CD8-positive, alpha-beta memory T cell (primary cell): Measurements from ENCODE around the gene CNTNAP1. TPM values are rescaled to one million over a fixed set of nuclear protein-coding genes. Genes with fewer than 3 reads are reported as not detected.

Source experiments
- CTCF ChIA-PET: fragments of 350-600 bp; sonication (Branson Sonifier 250); formaldehyde crosslinking; loops from one replicate; lab custom pipeline; 2021; ENCODE audit warnings: antibody characterized with exemption; lab: Charles Lee
- POLR2A ChIA-PET: fragments of 350-600 bp; sonication (Branson Sonifier 250); formaldehyde crosslinking; loops from one replicate; lab custom pipeline; 2021; ENCODE audit warnings: antibody characterized with exemption; lab: Charles Lee
- DNase-seq, 5 donors: peaks; one replicate each; pipeline versions ENCODE4 v3.0.0 to v3.0.0-alpha.2; 2020 to 2022; ENCODE audit warnings: mixed read lengths in 1 of 5
- H3K27ac ChIP-seq: one replicate; pipeline ENCODE4 v1.7.0; 2013; ENCODE audit warnings: low read depth, mild to moderate bottlenecking, low read length, moderate library complexity
- H3K27me3 ChIP-seq: 2 replicates; pipeline ENCODE4 v1.7.0; 2013; ENCODE audit warnings: low read length, mild to moderate bottlenecking; ENCODE audit not compliant: insufficient read depth, poor library complexity, severe bottlenecking
- H3K36me3 ChIP-seq: 2 replicates; pipeline ENCODE4 v1.7.0; 2013; ENCODE audit warnings: mild to moderate bottlenecking, low read length, moderate library complexity; ENCODE audit not compliant: insufficient read depth
- H3K4me1 ChIP-seq: 2 replicates; pipeline ENCODE4 v1.7.0; 2013; ENCODE audit warnings: mild to moderate bottlenecking, low read length, moderate library complexity; ENCODE audit not compliant: insufficient read depth
- H3K4me3 ChIP-seq: 2 replicates; pipeline ENCODE4 v1.7.0; 2013; ENCODE audit warnings: mild to moderate bottlenecking, low read length
- H3K9me3 ChIP-seq: 2 replicates; pipeline ENCODE4 v1.7.0; 2013; ENCODE audit warnings: mild to moderate bottlenecking, low read length
- H3K27ac Mint-ChIP-seq, 8 donors: one replicate each; pipeline ENCODE4 v1.8.0; 2020 to 2021; ENCODE audit warnings: mixed read lengths in 8 of 8, mild to moderate bottlenecking in 6 of 8, inconsistent platforms in 3 of 8, moderate library complexity in 3 of 8
- H3K27me3 Mint-ChIP-seq, 2 donors: one replicate each; pipeline ENCODE4 v1.8.0; 2020 to 2021; ENCODE audit warnings: mixed read lengths in 2 of 2, mild to moderate bottlenecking in 1 of 2, moderate library complexity in 1 of 2
- H3K36me3 Mint-ChIP-seq, 3 donors: one replicate each; pipeline ENCODE4 v1.8.0; 2020 to 2021; ENCODE audit warnings: mixed read lengths in 3 of 3, inconsistent platforms in 1 of 3, mild to moderate bottlenecking in 1 of 3
- H3K4me1 Mint-ChIP-seq, 3 donors: one replicate each; pipeline ENCODE4 v1.8.0; 2020 to 2021; ENCODE audit warnings: mixed read lengths in 3 of 3, inconsistent platforms in 1 of 3, mild to moderate bottlenecking in 1 of 3
- H3K4me3 Mint-ChIP-seq, 7 donors: one replicate each; pipeline ENCODE4 v1.8.0; 2020 to 2021; ENCODE audit warnings: mixed read lengths in 7 of 7, mild to moderate bottlenecking in 6 of 7, moderate library complexity in 4 of 7, inconsistent platforms in 2 of 7
- H3K9me3 Mint-ChIP-seq, 5 donors: one replicate each; pipeline ENCODE4 v1.8.0; 2020 to 2022; ENCODE audit warnings: mixed read lengths in 5 of 5, mild to moderate bottlenecking in 3 of 5, moderate library complexity in 2 of 5, inconsistent platforms in 1 of 5
- polyA plus RNA-seq: library from polyadenylated mRNA; unstranded; fragments of 300-500 nt; fragmentation: Illumina TruSeq; gene quantifications from one replicate; pipeline ENCODE4 v1.2.3, GENCODE V29; 2021
- total RNA-seq, 2 experiments: library from RNA; stranded (reverse); gene quantifications; one replicate each; pipeline ENCODE4 v1.2.3, GENCODE V29; 2021

Gene CNTNAP1
- total and polyA plus RNA-seq, 3 experiments from 2014 or later, result 1.1 to 1.7 (median 1.2) TPM

GRCh38 chr17:42677012-42677857, 5.1 kb upstream of the CNTNAP1 start:
- H3K4me1 Mint-ChIP-seq, result peaks cover 44 to 66% (median 56%) of the 10 kb centered on the region in 3 donors
- CTCF ChIA-PET, result interaction anchor here (1.4 to 4.9 kb wide), 3 partner anchors 16 to 99 kb away, joined by 3 to 44 read pairs (median 5); partner anchors contain the start of genes PSMC3IP, RETREG3 and TUBG1

GRCh38 chr17:42677921-42678781, 4.2 kb upstream of the CNTNAP1 start:
- ChIA-PET POLR2A (interaction anchor here (0.6 to 1.9 kb wide), 4 partner anchors 95 to 637 kb away, joined by 3 to 8 read pairs (median 4); partner anchors contain the start of genes PSMC3IP and VPS25), CTCF (interaction anchor here (0.6 to 4.9 kb wide), 8 partner anchors 9 to 320 kb away, joined by 4 to 44 read pairs (median 6); partner anchors contain the start of genes PSMC3IP, RETREG3, TUBG1 and VPS25)
- no peaks in the 10 kb centered on the region for H3K9me3 Mint-ChIP-seq
- H3K27me3 ChIP-seq, result peaks cover 48% of the 10 kb centered on the region
- DNase-seq, result peak; percentile 50 to 72 (median 60)
- H3K27ac ChIP-seq, result peak overlapping the region; percentile 73
- H3K4me3 Mint-ChIP-seq, result peak overlapping the region; percentile 87 to 91 (median 88)
- peaks cover 39 to 45% of the 10 kb centered on the region in 2 donors for H3K27me3 Mint-ChIP-seq
- peaks cover 51 to 76% (median 63%) of the 10 kb centered on the region in 3 donors for H3K4me1 Mint-ChIP-seq
- no peaks in the 10 kb centered on the region for H3K36me3 Mint-ChIP-seq
- H3K36me3 ChIP-seq, result no peaks in the 10 kb centered on the region
- H3K4me1 ChIP-seq, result peaks cover 81% of the 10 kb centered on the region
- peak overlapping the region; percentile 66 to 98 (median 82) for H3K27ac Mint-ChIP-seq
- H3K9me3 ChIP-seq, result no peaks in the 10 kb centered on the region
- peak overlapping the region; percentile 74 for H3K4me3 ChIP-seq

More at GRCh38 chr17:42677012-42677857, 5.1 kb upstream of the CNTNAP1 start:
- peak overlapping the region; percentile 21 to 98 (median 78) for H3K27ac Mint-ChIP-seq
- POLR2A ChIA-PET, result interaction anchor here (0.6 to 1.4 kb wide), 3 partner anchors 96 to 638 kb away, joined by 3 to 4 read pairs (median 3); partner anchors contain the start of gene VPS25
- peak overlapping the region; percentile 87 to 91 (median 88) for H3K4me3 Mint-ChIP-seq
- H3K36me3 ChIP-seq, result no peaks in the 10 kb centered on the region
- H3K27ac ChIP-seq, result peak overlapping the region; percentile 73
- peaks cover 53% of the 10 kb centered on the region for H3K27me3 ChIP-seq
- H3K36me3 Mint-ChIP-seq, result no peaks in the 10 kb centered on the region
- no peaks in the 10 kb centered on the region for H3K9me3 ChIP-seq
- peaks cover 72% of the 10 kb centered on the region for H3K4me1 ChIP-seq
- H3K4me3 ChIP-seq, result peak overlapping the region; percentile 74
- H3K9me3 Mint-ChIP-seq, result no peaks in the 10 kb centered on the region
- peak; percentile 91 to 97 (median 95) for DNase-seq
- H3K27me3 Mint-ChIP-seq, result peaks cover 40 to 41% of the 10 kb centered on the region in 2 donors

DNA sequence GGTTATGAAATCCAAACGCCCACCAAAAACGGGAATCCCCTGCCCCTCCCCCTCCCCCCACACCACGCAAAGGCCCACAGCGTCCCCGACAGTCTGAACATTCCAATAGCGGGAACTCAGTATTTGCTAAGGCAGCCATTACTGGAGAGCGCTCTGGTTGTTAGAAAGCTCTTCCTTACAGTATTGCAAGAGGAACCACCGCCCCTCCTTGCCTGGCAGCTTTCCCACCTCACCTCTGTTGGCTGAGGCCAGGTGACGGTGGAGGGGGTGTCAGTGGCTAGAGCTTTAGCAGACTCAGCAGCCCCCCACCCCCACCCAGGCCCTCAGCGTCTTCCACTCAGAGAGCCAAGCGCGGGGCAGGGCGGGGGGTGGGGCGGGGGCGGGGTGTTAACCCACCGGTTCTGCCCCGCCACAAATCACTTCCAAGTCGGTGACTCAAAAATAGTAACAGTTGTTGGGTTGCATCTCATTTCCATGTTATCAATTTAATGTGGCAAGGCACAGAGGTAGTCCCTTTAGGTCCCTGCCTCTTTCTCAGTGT, 3.3 kb upstream of the CNTNAP1 start:
- Mint-ChIP-seq H3K27ac (peak overlapping the region in 7 of 8 donors; percentile 74 to 98 (median 84)), H3K4me1 (peaks cover 55 to 81% (median 67%) of the 10 kb centered on the region in 3 donors), H3K36me3 (no peaks in the 10 kb centered on the region), H3K4me3 (peak overlapping the region; percentile 84 to 91 (median 88)), H3K9me3 (no peaks in the 10 kb centered on the region), H3K27me3 (peaks cover 38 to 46% of the 10 kb centered on the region in 2 donors)
- Histone ChIP-seq H3K9me3 (no peaks in the 10 kb centered on the region), H3K4me3 (peak overlapping the region; percentile 66), H3K36me3 (no peaks in the 10 kb centered on the region), H3K27ac (peak overlapping the region; percentile 53), H3K4me1 (peaks cover 78% of the 10 kb centered on the region), H3K27me3 (peaks cover 44% of the 10 kb centered on the region)
- ChIA-PET POLR2A (interaction anchor here (0.5 to 1.9 kb wide), 3 partner anchors 70 to 101 kb away, joined by 5 to 10 read pairs (median 8); partner anchors contain the start of genes PSMC3IP, RETREG3 and TUBG1), CTCF (interaction anchor here (0.6 to 4.9 kb wide), 16 partner anchors 10 to 319 kb away, joined by 3 to 44 read pairs (median 5); partner anchors contain the start of genes PSMC3IP, RETREG3, TUBG1 and VPS25)
- DNase-seq, result peak in 3 of 5 donors; percentile 32 to 71 (median 52)

DNA sequence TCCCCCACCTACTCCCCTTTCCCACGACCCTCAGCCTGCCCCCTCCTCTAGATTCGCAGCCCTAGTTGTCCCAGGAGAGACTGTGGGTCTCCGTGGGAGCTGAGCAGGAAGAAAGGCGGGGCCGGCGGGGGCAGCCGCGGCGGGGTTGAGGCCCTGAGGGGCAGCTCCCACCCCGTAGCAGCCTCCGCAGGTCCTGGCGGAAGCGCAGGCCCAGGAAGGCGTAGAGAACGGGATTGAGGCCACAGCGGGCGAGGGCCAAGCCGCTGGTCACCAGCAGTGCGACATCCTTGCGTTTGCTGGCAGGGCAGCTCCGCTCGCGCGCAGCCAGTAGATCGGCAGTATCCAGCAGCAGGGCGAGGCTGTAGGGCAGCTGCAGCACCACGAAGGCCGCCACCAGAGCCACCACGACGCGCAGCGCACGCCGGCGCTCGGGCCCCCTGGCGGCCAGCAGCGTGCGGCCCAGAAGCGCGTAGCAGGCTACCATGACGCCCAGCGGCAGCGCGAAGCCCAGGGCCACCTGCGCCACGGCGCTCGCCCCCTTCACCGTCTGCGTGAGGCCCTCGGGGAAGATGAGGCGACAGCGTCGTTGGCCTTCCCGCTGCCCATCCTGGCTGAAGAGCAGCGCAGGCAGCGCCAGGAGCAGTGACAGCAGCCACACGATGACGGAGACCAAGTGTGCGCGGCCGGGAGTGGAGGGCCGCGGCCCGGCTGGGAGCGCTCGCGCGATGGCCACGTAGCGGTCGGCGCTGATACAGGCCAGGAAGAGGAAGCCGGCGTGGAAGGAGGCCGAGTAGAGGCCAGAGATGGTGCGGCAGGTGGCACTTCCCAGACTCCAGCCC, 2.6 kb upstream of the CNTNAP1 start:
- Histone ChIP-seq H3K4me1 (peaks cover 71% of the 10 kb centered on the region), H3K9me3 (no peaks in the 10 kb centered on the region), H3K27ac (peak overlapping the region; percentile 53), H3K27me3 (peaks cover 40% of the 10 kb centered on the region), H3K36me3 (no peaks in the 10 kb centered on the region), H3K4me3 (peak overlapping the region; percentile 66)
- CTCF ChIA-PET, result interaction anchor here (0.8 to 4.9 kb wide), 18 partner anchors 9 to 318 kb away, joined by 3 to 44 read pairs (median 5); partner anchors contain the start of genes PSMC3IP, RETREG3, TUBG1 and VPS25
- Mint-ChIP-seq H3K4me1 (peaks cover 49 to 74% (median 61%) of the 10 kb centered on the region in 3 donors), H3K9me3 (no peaks in the 10 kb centered on the region), H3K36me3 (no peaks in the 10 kb centered on the region), H3K27ac (peak overlapping the region; percentile 74 to 98 (median 84)), H3K27me3 (peaks cover 31 to 40% of the 10 kb centered on the region in 2 donors), H3K4me3 (peak overlapping the region; percentile 77 to 91 (median 87))
- peak; percentile 58 to 77 (median 69) for DNase-seq
- POLR2A ChIA-PET, result interaction anchor here (0.5 to 1.9 kb wide), 5 partner anchors 71 to 1574 kb away, joined by 3 to 10 read pairs (median 8); partner anchors contain the start of genes PSMC3IP, RETREG3 and TUBG1

GRCh38 chr17:42680331-42680808, 2.0 kb upstream of the CNTNAP1 start:
- H3K4me1 Mint-ChIP-seq, result peaks cover 47 to 70% (median 58%) of the 10 kb centered on the region in 3 donors
- H3K27me3 ChIP-seq, result peaks cover 34% of the 10 kb centered on the region
- peak overlapping the region; percentile 53 for H3K27ac ChIP-seq
- H3K4me3 Mint-ChIP-seq, result peak overlapping the region; percentile 56 to 89 (median 64)
- peaks cover 28 to 35% of the 10 kb centered on the region in 2 donors for H3K27me3 Mint-ChIP-seq
- H3K36me3 ChIP-seq, result no peaks in the 10 kb centered on the region
- peak overlapping the region; percentile 66 for H3K4me3 ChIP-seq
- peaks cover 65% of the 10 kb centered on the region for H3K4me1 ChIP-seq
- no peak for DNase-seq
- H3K36me3 Mint-ChIP-seq, result no peaks in the 10 kb centered on the region
- H3K9me3 ChIP-seq, result no peaks in the 10 kb centered on the region
- no peaks in the 10 kb centered on the region for H3K9me3 Mint-ChIP-seq
- POLR2A ChIA-PET, result interaction anchor here (0.6 kb wide), 1 partner anchor 1574 kb away, joined by 8 read pairs; no protein-coding TSS in a partner anchor
- CTCF ChIA-PET, result interaction anchor here (1.3 to 4.9 kb wide), 9 partner anchors 9 to 102 kb away, joined by 3 to 44 read pairs (median 5); partner anchors contain the start of genes PSMC3IP, RETREG3, TUBG1 and VPS25
- peak overlapping the region in 4 of 8 donors; percentile 21 to 75 (median 56) for H3K27ac Mint-ChIP-seq

DNA sequence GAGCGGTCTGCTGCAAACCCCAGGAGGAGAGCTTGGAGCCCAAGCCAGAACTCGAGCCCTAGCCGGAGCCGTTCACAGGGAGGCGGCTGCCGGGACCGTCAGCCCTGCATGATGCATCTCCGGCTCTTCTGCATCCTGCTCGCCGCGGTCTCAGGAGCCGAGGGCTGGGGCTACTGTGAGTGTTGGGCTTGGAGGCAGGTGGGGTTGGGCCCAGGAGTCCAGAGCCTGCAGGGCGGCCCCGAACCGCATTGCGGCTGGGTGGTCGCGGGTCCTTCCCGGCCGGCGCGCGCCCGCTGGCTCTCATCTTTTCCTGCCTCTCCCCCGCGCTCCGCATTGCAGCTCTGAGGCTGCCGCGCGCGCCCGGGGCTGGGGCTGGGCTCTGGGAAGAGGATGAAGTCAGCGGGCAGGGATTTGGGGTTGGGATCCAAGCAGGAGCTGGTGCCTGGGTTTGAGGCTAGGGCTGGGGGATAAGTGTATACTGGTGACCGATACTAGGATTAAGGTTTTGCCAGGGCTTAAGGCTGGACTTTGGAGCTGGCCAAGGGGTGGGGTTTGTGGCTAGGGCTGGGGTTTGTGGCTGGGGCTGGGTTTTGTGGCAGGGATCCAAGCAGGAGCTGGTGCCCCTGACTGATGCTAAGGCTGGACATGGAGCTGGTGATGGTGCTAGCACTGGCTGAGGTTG, 532 bp downstream of the CNTNAP1 start:
- H3K36me3 Mint-ChIP-seq, result no peaks in the 10 kb centered on the region
- H3K9me3 Mint-ChIP-seq, result no peaks in the 10 kb centered on the region
- Histone ChIP-seq H3K4me3 (peak overlapping the region; percentile 41), H3K4me1 (peaks cover 44% of the 10 kb centered on the region), H3K36me3 (no peaks in the 10 kb centered on the region), H3K9me3 (no peaks in the 10 kb centered on the region), H3K27ac (no peak overlapping the region), H3K27me3 (peaks cover 20% of the 10 kb centered on the region)
- no peak for DNase-seq
- peaks cover 35 to 54% (median 47%) of the 10 kb centered on the region in 3 donors for H3K4me1 Mint-ChIP-seq
- POLR2A ChIA-PET, result no interaction called here
- peaks cover 21 to 31% of the 10 kb centered on the region in 2 donors for H3K27me3 Mint-ChIP-seq
- peak overlapping the region; percentile 71 to 88 (median 75) for H3K4me3 Mint-ChIP-seq
- CTCF ChIA-PET, result interaction anchor here (0.6 to 1.9 kb wide), 6 partner anchors 9 to 105 kb away, joined by 3 to 7 read pairs (median 4); partner anchors contain the start of gene TUBG2
- H3K27ac Mint-ChIP-seq, result peak overlapping the region in 3 of 8 donors; percentile 33 to 59 (median 52)
